Natural killer cell treated with Interleukin-12 subunit alpha and Interleukin-12 subunit beta and Interleukin-15 and Interleukin-18, amount 100 ng/mL, for 72 hours (primary cell): ENCODE results near the gene URB1. TPM values are rescaled to one million over a fixed set of nuclear protein-coding genes. Genes with fewer than 3 reads are reported as not detected.
A peak's percentile ranks its signal among the peaks of the same experiment; 100 is the strongest.
"Not testable (repeated sequence)": the region's sequence is repeated elsewhere in the genome, so short reads cannot be mapped to it uniquely, and the experiment has no call there.

ENCODE experiments used
- ATAC-seq, 2 donors: fragments of 150-1000 bp; cut with Tn5 transposase in 1 of 2; sonication (Bioruptor Pico), chemical (Tn5 transposase) in 1 of 2; 2 replicates each; pipeline ENCODE4 v1.10.0; 2021
- DNase-seq: peaks from one replicate; pipeline ENCODE4 v3.0.0; 2022; ENCODE audit warnings: low spot score
- H3K27ac Mint-ChIP-seq, 2 donors: 1 replicate in 1 of 2; 2 replicates in 1 of 2; pipeline ENCODE4 v1.8.0; 2022; ENCODE audit warnings: mixed read lengths in 2 of 2, mild to moderate bottlenecking in 1 of 2, moderate library complexity in 1 of 2
- H3K27me3 Mint-ChIP-seq, 2 donors: 1 replicate in 1 of 2; 2 replicates in 1 of 2; pipeline ENCODE4 v1.8.0; 2022; ENCODE audit warnings: mixed read lengths in 2 of 2
- H3K36me3 Mint-ChIP-seq: one replicate; pipeline ENCODE4 v1.8.0; 2022; ENCODE audit warnings: mixed read lengths
- H3K4me1 Mint-ChIP-seq, 2 donors: 1 replicate in 1 of 2; 2 replicates in 1 of 2; pipeline ENCODE4 v1.8.0; 2022; ENCODE audit warnings: low read depth in 2 of 2, mixed read lengths in 2 of 2, mild to moderate bottlenecking in 1 of 2
- H3K4me3 Mint-ChIP-seq: one replicate; pipeline ENCODE4 v1.8.0; 2022; ENCODE audit warnings: mixed read lengths
- H3K9me3 Mint-ChIP-seq: 2 replicates; pipeline ENCODE4 v1.8.0; 2022; ENCODE audit warnings: mixed read lengths
- total RNA-seq, 2 donors: library from RNA; stranded (reverse); gene quantifications; one replicate each; pipeline ENCODE4 v1.2.3, GENCODE V29; 2022

The URB1 gene, protein sequence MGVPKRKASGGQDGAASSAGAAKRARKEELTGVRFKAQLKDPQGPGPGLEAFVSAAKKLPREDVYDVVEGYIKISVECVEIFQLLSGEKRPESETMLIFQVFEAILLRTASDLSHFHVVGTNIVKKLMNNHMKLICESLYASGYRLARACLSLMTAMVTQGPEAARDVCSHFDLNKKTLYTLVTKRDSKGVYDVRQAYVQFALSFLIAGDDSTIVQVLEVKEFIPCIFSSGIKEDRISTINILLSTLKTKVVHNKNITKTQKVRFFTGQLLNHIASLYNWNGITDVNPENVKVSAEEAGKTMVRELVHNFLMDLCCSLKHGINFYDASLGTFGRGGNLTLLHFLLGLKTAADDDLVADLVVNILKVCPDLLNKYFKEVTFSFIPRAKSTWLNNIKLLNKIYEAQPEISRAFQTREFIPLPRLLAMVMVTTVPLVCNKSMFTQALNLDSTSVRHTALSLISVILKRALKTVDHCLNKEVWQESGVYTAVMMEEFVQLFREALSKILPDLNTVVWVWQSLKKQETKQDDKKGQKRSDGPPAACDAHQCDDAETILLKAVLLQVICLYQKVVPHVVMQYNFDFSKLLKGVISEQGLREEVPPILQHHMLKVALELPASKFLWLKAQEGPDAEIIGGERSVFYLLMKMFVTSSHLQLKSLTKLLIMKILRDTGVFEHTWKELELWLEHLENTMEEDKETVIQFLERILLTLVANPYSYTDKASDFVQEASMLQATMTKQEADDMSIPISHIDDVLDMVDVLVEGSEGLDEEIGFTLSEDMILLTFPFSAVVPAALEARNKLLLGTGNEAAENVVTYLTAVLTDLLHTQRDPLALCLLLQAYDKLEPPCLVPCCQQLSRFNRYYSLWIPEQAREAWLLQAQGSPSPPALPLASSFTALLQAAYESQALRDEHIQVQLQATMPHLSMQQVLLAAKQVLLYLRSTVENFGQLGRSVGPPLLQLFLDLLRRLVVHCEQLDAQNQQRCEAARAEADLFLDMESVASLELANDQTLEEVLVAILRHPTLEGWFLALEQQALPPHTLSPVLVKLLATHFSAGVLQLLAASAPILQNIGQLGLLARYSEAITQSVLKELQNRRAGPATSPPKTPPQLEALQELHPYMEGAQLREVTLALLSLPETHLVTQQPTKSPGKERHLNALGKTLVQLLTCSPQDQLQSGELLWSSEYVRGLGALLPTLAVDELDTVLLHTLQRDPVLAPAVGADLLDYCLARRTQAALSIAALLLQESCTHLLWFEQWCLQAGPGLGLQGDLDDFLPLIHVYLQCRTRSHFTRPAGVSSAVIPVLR (N-terminal part only)
- 10 to 100 TPM; 21.9 to 56.0 TPM for total RNA-seq

DNA sequence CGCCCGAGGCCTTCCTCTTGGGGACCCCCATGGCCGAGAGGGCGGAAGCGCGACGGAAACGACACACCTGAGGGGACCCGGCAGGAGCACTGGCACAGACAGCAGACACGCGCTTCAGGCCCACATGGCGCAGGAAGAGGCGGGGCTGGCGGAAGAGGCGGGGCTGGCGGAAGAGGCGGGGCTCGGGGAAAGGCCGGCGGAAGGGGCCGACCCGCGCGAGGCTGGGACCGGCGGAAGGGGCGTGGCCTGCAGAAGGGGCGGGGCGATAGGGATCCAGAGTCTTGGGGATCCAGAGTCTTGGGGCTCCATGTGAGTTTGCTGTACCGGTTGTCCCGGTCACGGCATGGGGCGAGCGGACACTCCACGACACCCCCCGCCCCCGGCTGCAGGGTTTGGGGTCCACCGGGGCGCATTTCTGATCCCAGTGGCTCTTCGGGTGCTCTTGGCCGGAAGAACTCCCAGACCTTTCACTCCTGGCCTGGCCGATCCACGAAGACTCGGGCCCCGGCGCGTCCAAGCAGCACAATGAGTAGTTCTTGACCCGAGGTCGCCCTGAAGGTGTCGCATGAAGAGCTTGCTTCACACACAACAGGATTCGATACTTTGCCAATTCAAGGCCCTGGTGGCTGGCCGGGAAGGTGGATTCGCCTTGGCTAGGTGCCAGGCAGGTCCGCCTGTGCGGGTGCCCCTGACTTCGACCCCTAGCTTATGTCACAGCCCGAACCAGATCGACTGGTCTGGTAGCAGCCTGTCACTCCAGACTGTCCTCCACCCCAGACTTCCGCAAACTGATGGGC is at the start of gene URB1:
TSS of gene URB1 (minus strand) at position 133 of the 797 bp plus-strand sequence. CDS start at position 31, 102 bp downstream.
- ATAC-seq (peak; percentile 98 to 99), DNase-seq (peak; percentile 94)
- H3K4me3 Mint-ChIP-seq, result peak within 1 kb of the TSS; percentile 88
- peaks cover 8% of the 10 kb centered on the region for H3K36me3 Mint-ChIP-seq
- peaks cover 23 to 39% of the 10 kb centered on the region in 2 donors for H3K4me1 Mint-ChIP-seq
- peaks cover 0 to 2% of the 10 kb centered on the region in 2 donors for H3K27me3 Mint-ChIP-seq
- H3K9me3 Mint-ChIP-seq, result no peaks in the 10 kb centered on the region
- H3K27ac Mint-ChIP-seq, result peak within 1 kb of the TSS; percentile 70 to 92

DNA sequence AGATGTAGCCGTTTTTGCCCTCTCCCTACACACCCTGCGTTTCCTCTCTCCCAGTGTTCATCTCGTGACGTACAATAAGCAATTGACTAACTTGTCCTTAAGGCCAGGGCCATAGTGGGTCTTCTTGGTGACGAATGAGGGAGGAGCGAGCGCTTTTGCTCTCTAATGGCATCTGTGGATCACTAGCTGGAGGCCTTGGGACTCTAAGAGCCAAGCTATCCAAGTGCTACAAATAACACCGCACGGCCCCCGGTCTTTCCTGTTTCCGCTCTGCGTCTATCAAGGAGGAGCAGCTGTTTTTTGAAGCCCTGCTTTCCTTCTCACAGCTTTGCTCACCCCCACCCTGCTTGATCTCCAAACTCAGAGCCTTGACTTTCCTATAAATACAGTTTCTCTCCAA is 44.9 kb upstream of the URB1 start:
- ATAC-seq (no peak), DNase-seq (no peak)
- no peak overlapping the region for H3K4me3 Mint-ChIP-seq
- H3K36me3 Mint-ChIP-seq, result no peaks in the 10 kb centered on the region
- H3K9me3 Mint-ChIP-seq, result no peaks in the 10 kb centered on the region
- peaks cover 0 to 19% of the 10 kb centered on the region in 2 donors for H3K4me1 Mint-ChIP-seq
- H3K27me3 Mint-ChIP-seq, result no peaks in the 10 kb centered on the region
- H3K27ac Mint-ChIP-seq, result peak overlapping the region in 1 of 2 donors; percentile 18

DNA sequence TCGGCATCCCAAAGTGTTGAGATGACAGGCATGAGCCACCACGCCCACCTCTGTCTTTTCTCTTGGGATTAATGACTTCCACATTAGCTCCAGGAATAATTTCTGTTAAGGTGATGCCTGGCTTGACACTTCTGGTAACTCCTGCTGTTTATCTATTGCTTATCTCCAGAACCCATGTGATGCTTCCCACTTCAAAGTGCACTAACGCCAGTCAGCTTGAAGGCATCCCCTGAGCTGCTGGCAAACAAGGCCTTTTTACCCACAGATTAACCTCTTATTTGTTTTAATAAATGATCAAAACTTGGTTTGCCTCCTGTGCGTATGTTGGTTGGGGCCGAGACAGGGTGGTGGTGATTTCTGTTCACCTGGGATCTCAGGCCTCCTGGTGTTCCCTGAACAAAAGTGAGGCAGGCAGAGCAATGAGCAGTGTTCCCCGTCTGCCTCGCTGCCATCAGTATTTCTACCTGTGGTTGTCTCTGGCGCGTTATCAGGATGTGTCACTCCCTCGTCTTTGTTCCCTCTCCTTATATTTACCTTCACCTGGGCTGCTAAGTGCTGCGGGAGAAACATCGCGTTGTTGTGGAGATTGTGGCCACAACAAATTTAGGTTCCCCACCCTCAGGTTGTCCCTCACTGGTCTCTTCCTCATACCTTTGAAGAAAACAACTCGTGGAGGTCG is 40.3 kb upstream of the URB1 start:
- H3K27me3 Mint-ChIP-seq, H3K36me3 Mint-ChIP-seq, H3K4me3 Mint-ChIP-seq, H3K9me3 Mint-ChIP-seq, ATAC-seq, DNase-seq, H3K27ac Mint-ChIP-seq: not testable (repeated sequence)
- H3K4me1 Mint-ChIP-seq, result peaks cover 0 to 25% of the 10 kb centered on the region in 2 donors

DNA sequence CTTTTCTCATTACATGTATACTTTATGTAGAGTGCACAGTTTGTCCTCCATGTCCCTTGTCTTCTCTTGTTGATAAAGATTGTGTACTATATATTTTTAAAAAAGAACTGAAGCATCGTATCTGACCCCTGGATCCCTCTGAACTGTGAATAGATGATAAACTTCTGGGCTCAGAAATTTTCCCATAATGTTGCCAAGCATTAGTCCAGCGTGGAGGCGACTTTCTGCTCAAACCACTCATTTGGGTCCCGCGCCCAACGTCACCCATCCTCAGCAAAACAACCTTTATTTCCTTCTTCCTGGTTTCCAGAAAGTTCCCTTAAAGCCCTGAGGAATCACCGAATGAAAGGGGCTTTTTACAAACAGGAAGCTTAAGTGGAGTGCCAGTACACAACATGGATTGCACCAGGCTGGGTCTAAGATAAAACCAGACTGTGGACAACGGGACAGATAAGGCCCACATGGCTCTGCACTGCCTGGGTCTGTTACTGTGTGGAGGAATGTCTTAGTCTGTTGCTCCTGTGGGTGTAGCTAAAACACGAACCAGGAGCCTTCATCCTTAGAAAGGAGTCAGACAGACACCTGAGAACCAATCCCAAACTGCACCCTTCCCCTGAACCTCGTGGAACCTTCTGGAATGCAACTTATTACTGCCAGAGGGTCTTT is 35.3 kb upstream of the URB1 start:
- no peak overlapping the region for H3K27ac Mint-ChIP-seq
- no peaks in the 10 kb centered on the region for H3K36me3 Mint-ChIP-seq
- no peak overlapping the region for H3K4me3 Mint-ChIP-seq
- no peaks in the 10 kb centered on the region for H3K27me3 Mint-ChIP-seq
- ATAC-seq, result no peak
- H3K9me3 Mint-ChIP-seq, result no peaks in the 10 kb centered on the region
- H3K4me1 Mint-ChIP-seq, result peaks cover 0 to 10% of the 10 kb centered on the region in 2 donors
- no peak for DNase-seq

DNA sequence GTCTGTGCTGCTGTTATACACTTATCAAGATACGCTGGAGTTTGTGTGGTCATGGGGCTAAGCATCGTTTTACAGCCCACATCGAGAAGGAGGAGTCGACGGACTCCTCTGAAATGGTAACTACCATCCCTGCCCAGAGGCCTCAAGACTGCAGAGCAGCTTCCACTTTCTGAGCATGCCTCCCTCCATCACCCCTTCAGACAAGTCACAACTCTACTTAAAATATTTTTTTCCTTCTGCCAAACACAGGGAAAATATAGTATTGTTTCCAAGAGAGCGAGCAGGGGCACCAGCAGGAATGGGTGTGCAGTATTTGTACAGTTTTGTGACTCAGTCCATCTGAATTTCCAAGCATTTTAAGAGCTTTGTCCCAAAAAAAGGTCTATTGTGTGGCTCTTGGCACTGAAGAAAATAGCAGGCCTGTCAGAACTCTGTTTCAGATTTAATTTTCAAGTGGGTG is 33.8 kb upstream of the URB1 start:
- DNase-seq (no peak), ATAC-seq (no peak)
- no peaks in the 10 kb centered on the region for H3K36me3 Mint-ChIP-seq
- peaks cover 0 to 2% of the 10 kb centered on the region in 2 donors for H3K4me1 Mint-ChIP-seq
- H3K27me3 Mint-ChIP-seq, result no peaks in the 10 kb centered on the region
- no peak overlapping the region for H3K4me3 Mint-ChIP-seq
- H3K27ac Mint-ChIP-seq, result peak overlapping the region in 1 of 2 donors; percentile 27
- H3K9me3 Mint-ChIP-seq, result no peaks in the 10 kb centered on the region

DNA sequence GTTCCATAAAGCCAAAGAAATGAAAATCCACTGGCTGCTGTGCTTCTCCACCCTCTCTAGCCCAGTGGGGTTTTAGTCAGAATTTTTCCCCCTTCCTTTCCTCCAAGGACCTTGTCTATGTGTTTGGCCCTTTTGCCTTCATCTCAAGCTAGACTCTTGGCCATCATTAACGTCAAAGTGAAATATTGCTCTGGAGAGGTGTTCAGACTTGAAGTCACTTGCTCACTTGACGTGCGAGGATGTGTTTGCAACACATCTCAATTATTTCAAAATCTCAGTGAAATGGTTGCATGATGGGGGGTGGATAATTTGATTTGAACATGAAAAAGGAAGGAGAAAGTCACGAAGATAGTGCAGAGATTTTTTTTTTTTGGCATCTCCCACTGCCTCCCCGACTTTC is 33.3 kb upstream of the URB1 start:
- H3K27me3 Mint-ChIP-seq, result no peaks in the 10 kb centered on the region
- ATAC-seq (no peak), DNase-seq (no peak)
- no peaks in the 10 kb centered on the region for H3K36me3 Mint-ChIP-seq
- H3K4me1 Mint-ChIP-seq, result peaks cover 0 to 2% of the 10 kb centered on the region in 2 donors
- no peaks in the 10 kb centered on the region for H3K9me3 Mint-ChIP-seq
- H3K4me3 Mint-ChIP-seq, result no peak overlapping the region
- peak overlapping the region in 1 of 2 donors; percentile 27 for H3K27ac Mint-ChIP-seq

DNA sequence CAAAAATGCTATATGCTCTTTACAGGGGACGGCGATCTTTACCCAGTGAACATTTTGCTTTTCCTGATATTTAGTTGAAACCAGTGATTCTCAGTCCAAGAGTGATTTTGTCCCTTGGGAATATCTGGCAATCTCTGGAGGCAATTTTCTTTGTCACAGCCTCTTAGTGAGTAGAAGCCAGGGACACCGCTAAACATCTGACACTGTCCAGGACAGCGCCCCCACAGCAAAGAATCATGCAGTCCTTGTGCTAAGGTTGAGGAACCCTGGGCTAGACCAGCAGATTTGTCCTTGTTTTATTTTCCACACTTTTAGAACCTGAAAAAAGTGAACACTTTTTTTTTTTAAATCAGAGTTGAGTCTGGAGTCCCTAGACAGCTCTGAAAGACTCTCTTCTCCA is 32.8 kb upstream of the URB1 start:
- H3K9me3 Mint-ChIP-seq, result no peaks in the 10 kb centered on the region
- no peaks in the 10 kb centered on the region for H3K27me3 Mint-ChIP-seq
- H3K36me3 Mint-ChIP-seq, result no peaks in the 10 kb centered on the region
- no peak for DNase-seq
- no peak overlapping the region for H3K4me3 Mint-ChIP-seq
- no peak for ATAC-seq
- no peak overlapping the region for H3K27ac Mint-ChIP-seq
- peaks cover 0 to 2% of the 10 kb centered on the region in 2 donors for H3K4me1 Mint-ChIP-seq

DNA sequence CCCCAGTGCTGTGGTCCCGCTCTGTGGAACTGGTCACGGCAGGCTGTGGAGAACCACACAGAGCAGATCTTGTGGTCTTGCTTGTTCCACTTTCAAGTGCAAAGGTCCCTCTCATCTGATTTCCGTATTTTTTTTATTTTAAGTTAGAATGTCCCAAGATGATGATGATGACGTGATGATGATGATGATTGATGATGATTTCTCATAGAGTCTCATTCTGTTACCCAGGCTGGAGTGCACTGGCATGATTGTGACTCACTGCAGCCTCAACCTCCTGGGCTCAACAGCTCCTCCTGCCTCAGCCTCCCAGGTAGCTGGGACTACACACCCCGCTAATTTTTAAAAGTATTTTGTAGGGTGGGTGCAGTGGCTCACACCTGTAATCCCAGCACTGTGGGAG is 31.9 kb upstream of the URB1 start:
- peaks cover 0 to 2% of the 10 kb centered on the region in 2 donors for H3K4me1 Mint-ChIP-seq
- no peaks in the 10 kb centered on the region for H3K27me3 Mint-ChIP-seq
- ATAC-seq (no peak), DNase-seq (no peak)
- no peak overlapping the region for H3K4me3 Mint-ChIP-seq
- H3K36me3 Mint-ChIP-seq, result no peaks in the 10 kb centered on the region
- H3K27ac Mint-ChIP-seq, result no peak overlapping the region
- H3K9me3 Mint-ChIP-seq, result no peaks in the 10 kb centered on the region

DNA sequence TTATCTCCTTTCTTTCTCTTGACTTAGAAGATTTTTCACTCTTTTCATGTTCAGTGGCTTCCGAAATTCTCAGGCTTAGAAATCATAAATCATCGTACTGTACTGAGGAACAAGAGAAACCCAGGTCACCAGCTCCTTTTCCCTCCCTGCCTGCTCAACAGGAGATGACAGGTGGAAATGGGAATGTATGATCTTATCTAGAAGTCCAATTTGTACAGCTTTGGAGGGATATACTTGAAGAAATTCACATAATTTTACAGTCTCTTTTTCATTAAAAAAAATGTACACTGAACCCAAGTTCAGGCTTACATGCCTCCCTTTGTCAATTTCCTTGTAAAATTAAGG is 31.4 kb upstream of the URB1 start:
- Mint-ChIP-seq H3K27ac (no peak overlapping the region), H3K27me3 (no peaks in the 10 kb centered on the region), H3K9me3 (no peaks in the 10 kb centered on the region), H3K36me3 (no peaks in the 10 kb centered on the region), H3K4me1 (peaks cover 0 to 2% of the 10 kb centered on the region in 2 donors), H3K4me3 (no peak overlapping the region)
- DNase-seq, result no peak
- no peak for ATAC-seq

DNA sequence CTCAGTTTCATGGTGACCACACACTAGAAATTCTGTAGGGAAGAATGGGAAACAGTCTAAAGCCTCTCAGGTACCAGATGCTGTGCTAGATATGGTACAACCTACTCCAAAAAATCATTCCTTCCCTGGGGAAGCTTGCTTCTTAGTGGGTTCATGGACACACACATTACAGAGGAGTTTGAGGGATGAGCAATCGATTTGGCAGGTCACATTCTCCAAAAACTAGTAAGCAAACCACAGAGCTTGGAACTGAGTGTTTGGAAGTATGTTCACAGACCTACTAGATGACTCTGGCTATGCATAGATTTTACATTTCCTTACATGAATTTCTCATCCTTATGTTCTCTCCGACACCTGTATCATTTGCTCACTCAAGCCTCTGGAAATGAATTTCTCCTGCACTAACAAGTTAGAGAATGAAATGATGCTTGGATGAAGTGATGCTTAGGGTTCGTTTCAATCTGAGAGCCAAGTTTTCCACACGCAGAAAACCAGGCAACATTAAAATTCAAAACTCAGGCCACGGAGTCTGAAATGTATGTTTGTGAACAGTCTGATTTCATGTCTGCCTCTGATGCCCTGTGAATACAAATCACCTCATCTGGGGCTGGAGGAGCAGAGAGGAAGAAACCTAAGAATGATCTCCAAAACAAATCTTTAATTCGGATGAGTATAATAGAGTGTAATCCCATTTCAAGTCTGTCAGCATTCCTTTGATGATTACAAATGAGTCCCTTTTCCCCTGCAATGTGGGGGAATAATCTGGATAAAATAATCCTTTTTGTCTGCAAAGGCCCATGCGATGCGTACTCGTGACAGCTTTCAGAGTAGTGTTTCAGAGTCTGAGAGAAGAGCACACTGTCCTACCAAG is 30.7 kb upstream of the URB1 start:
- Mint-ChIP-seq H3K4me1 (peaks cover 0 to 2% of the 10 kb centered on the region in 2 donors), H3K27me3 (no peaks in the 10 kb centered on the region), H3K9me3 (no peaks in the 10 kb centered on the region), H3K27ac (no peak overlapping the region), H3K4me3 (no peak overlapping the region), H3K36me3 (no peaks in the 10 kb centered on the region)
- DNase-seq (no peak), ATAC-seq (no peak)

DNA sequence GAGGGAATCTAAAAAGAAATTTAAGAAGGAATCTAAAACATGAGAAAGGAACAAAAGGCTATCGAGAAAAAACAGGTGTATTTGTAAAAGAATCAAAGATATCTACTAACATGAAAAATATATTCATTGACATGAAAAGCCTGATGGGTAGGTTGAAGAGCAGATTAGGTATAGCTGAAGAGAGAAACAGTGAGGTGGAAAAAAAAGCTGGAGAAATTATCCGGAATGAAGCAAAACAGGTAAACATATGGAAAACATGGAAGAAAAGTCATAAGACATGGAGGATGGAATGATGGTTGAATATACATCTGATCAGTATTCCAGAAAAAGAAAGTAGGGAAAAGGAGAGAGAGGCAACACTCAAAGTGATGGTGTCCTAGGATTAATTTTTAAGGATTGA is 29.3 kb upstream of the URB1 start:
- Mint-ChIP-seq H3K27ac (no peak overlapping the region), H3K27me3 (no peaks in the 10 kb centered on the region), H3K9me3 (no peaks in the 10 kb centered on the region), H3K4me3 (no peak overlapping the region), H3K4me1 (peaks cover 0 to 2% of the 10 kb centered on the region in 2 donors), H3K36me3 (no peaks in the 10 kb centered on the region)
- DNase-seq, result no peak
- ATAC-seq, result no peak
